GM06990 (cell line): ENCODE results near the gene WDR64.
A peak's percentile ranks its signal among the peaks of the same experiment; 100 is the strongest.

Experiments used
- DNase-seq: peaks from one replicate; pipeline ENCODE4 v3.0.0-alpha.2; 2011; ENCODE audit not compliant: insufficient read length; ENCODE audit errors: extremely low read depth
- H3K27me3 ChIP-seq: replicated peaks from 2 replicates; pipeline ENCODE4 v1.6.0; 2011; ENCODE audit warnings: low read length; ENCODE audit not compliant: control insufficient read depth, insufficient read depth
- H3K36me3 ChIP-seq: 2 replicates; pipeline ENCODE4 v1.5.1; 2011; ENCODE audit warnings: low read length; ENCODE audit not compliant: control insufficient read depth, insufficient read depth
- H3K4me3 ChIP-seq: replicated peaks from 2 replicates; pipeline ENCODE4 v1.5.1; 2011; ENCODE audit warnings: low read depth, mild to moderate bottlenecking, control low read depth, low read length
- CTCF ChIP-seq: IDR thresholded peaks from 2 replicates; pipeline ENCODE4 v1.5.1; 2011; ENCODE audit warnings: low read length, control low read depth, mild to moderate bottlenecking, inconsistent platforms; ENCODE audit not compliant: insufficient read depth, poor library complexity, severe bottlenecking

The WDR64 gene

GRCh38 chr1:241652012-241652411 lies at the start of gene WDR64:
Gene WDR64, plus strand, starts transcription at chr1:241652281. Its CDS starts 204 bp downstream, at chr1:241652485.
- no peaks in the 10 kb centered on the region for H3K27me3 ChIP-seq
- H3K36me3 ChIP-seq: no peaks in the 10 kb centered on the region
- no peak for DNase-seq
- H3K4me3 ChIP-seq: no peak within 1 kb of the TSS
- no peak for TF ChIP-seq CTCF

DNA sequence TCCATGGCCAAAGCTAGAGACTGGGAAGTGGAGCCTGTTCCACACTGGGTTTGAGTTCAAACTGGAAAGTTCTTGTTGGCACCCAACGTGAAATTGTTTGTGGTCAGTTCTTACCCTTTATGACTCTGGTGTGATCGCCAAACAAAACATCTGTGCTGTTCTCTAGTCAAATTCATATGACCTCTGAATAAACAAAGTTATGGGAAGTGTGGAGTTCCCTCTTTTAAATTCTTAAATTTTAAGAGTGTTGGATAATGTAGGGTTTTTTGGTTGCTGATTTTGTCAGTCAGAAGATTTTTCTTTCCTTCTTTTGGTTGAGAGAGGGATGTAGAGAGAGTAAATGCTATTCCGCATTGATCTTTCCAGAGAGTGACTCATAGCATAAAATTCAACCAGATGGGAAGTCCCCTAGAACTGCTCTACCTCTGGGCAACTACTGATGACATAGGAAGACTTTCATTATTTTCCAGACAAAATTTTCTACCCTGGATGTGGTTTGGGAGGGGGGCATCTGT lies 48.3 kb upstream of the WDR64 start:
- Histone ChIP-seq H3K27me3 (no peaks in the 10 kb centered on the region), H3K4me3 (no peak overlapping the region), H3K36me3 (no peaks in the 10 kb centered on the region)
- no peak for TF ChIP-seq CTCF
- DNase-seq: no peak

DNA sequence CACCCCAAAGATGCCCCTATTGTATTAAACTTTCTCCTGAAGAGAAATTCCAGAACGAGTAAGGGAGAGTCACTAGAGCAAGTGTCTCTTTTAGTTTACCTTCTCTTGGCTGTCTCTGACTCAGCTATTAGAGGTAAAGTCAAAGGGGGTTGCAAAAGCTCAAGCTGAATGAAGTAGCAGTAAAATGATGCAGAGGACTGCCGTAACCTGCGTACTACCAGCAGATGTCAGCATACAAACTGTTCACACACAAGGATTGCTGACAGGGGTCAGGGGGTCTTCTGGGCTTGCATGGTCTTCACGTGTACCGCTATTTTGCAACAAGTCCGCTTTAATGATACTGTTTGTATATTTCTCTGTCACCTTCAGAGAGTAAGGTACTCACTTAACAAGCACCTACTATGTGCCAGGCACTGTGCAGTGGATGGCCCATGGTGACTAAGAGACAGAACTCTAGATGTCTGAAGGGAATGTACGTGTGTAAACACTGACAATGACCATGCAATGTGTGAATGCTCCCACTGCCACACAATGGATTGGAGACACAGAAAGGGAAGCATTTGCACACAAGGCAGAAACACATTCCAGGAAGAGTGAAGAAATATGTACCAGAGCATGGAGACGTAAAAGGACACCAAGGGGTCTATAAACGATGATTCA lies 46.8 kb upstream of the WDR64 start:
- no peak for DNase-seq
- H3K27me3 ChIP-seq: no peaks in the 10 kb centered on the region
- no peak overlapping the region for H3K4me3 ChIP-seq
- peak; percentile 15 for TF ChIP-seq CTCF
- no peaks in the 10 kb centered on the region for H3K36me3 ChIP-seq

DNA sequence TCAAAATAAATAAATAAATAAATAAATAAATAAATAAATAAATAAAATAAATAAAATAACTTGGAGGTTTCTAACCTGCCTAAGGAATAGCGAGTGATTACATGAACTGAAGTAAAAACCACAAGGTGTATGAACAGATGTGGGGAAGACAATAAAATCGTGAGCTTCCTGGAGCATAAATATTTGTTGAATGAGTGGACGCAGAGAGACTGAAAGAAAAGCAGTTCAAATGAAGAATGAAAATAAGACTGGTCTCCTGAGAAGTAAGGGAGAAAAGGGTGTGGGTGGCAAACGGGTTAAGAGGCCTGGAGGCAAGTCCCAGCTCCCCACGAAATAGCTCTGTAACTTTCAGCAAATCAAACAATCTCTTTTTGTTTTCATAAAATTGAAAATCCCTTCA lies 45.5 kb upstream of the WDR64 start:
- Histone ChIP-seq H3K27me3 (no peaks in the 10 kb centered on the region), H3K36me3 (no peaks in the 10 kb centered on the region), H3K4me3 (no peak overlapping the region)
- TF ChIP-seq CTCF: no peak
- DNase-seq: no peak

- H3K4me3 ChIP-seq: no peak overlapping the region
- no peaks in the 10 kb centered on the region for H3K27me3 ChIP-seq
- H3K36me3 ChIP-seq: no peaks in the 10 kb centered on the region
- no peak for TF ChIP-seq CTCF
- DNase-seq: no peak
Observed at GRCh38 chr1:241607497-241607896, 44.6 kb upstream of the WDR64 start.
